ENCODE measurements around the gene CSTF2. TPM values are rescaled to one million over a fixed set of nuclear protein-coding genes. Genes with fewer than 3 reads are reported as not detected.

Gene CSTF2
- total RNA-seq, 2 donors from 2014 or later = 32.8 to 33.0 TPM

Other genes with a start within 250 kb of the CSTF2 start
- gene TNMD, start 235.5 kb upstream of the CSTF2 start, total RNA-seq = not detected
- under 1 TPM in 1 of 2 donors, not detected in 1; 0.43 TPM for gene TSPAN6, start 183.6 kb upstream of the CSTF2 start, total RNA-seq
- gene SRPX2, start 176.2 kb upstream of the CSTF2 start, total RNA-seq = not detected
- not detected for gene SYTL4, start 88.3 kb upstream of the CSTF2 start, total RNA-seq
- not detected for gene NOX1, start 54.0 kb downstream of the CSTF2 start, total RNA-seq
- gene XKRX, start 108.5 kb downstream of the CSTF2 start, total RNA-seq = 1 to 10 TPM; 1.8 to 2.3 TPM
- gene ARL13A, start 149.3 kb downstream of the CSTF2 start, total RNA-seq = not detected
- 10 to 100 TPM; 24.4 to 25.9 TPM for gene TRMT2B, start 231.7 kb downstream of the CSTF2 start, total RNA-seq

Data from activated T-cell treated with anti-CD3 and anti-CD28 coated beads, Interleukin-2, amount 50 U/mL, for 72 hours (primary cell).